NCI-H748 (cell line): Measurements from ENCODE around the gene KCNAB2.

ENCODE experiments used
- DNase-seq: peaks from one replicate; lab custom pipeline; 2025; ENCODE audit not compliant: unreplicated experiment; lab: John Stamatoyannopoulos, UW

The KCNAB2 gene

GRCh38 chr1:6045561-6045960 is at the start of gene KCNAB2:
KCNAB2 (plus strand) TSS chr1:6045888; CDS start chr1:6051537, 5,649 bp downstream.
- DNase-seq = no peak

- no peak for DNase-seq
Measured at GRCh38 chr1:5996641-5997270, 48.9 kb upstream of the KCNAB2 start.

- no peak for DNase-seq
Measured at GRCh38 chr1:5997316-5997715, 48.4 kb upstream of the KCNAB2 start.

- DNase-seq = no peak
Measured at GRCh38 chr1:5998051-5998905, 47.4 kb upstream of the KCNAB2 start.

GRCh38 chr1:5998906-5999301 is 46.8 kb upstream of the KCNAB2 start:
- DNase-seq = no peak

- DNase-seq = no peak
Measured at GRCh38 chr1:5999711-6000443, 45.8 kb upstream of the KCNAB2 start.

GRCh38 chr1:6000444-6001288 is 45.0 kb upstream of the KCNAB2 start:
- no peak for DNase-seq

- DNase-seq = peak; percentile 46
Measured at GRCh38 chr1:6001992-6002576, 43.6 kb upstream of the KCNAB2 start.

GRCh38 chr1:6002714-6003501 is 42.8 kb upstream of the KCNAB2 start:
- no peak for DNase-seq

GRCh38 chr1:6003568-6004411 is 41.9 kb upstream of the KCNAB2 start:
- DNase-seq = peak; percentile 62

- DNase-seq = no peak
Measured at GRCh38 chr1:6004412-6005123, 41.1 kb upstream of the KCNAB2 start.

- DNase-seq = no peak
Measured at GRCh38 chr1:6005276-6005917, 40.3 kb upstream of the KCNAB2 start.

GRCh38 chr1:6006882-6007281 is 38.8 kb upstream of the KCNAB2 start:
- DNase-seq = no peak

- DNase-seq = no peak
Measured at GRCh38 chr1:6007318-6008083, 38.2 kb upstream of the KCNAB2 start.

GRCh38 chr1:6008084-6008415 is 37.6 kb upstream of the KCNAB2 start:
- no peak for DNase-seq

- no peak for DNase-seq
Measured at GRCh38 chr1:6008696-6009095, 37.0 kb upstream of the KCNAB2 start.
